Hepatocyte (in vitro differentiated cells): ENCODE data around the gene SLC22A23. TPM values are rescaled to one million over a fixed set of nuclear protein-coding genes. Genes with fewer than 3 reads are reported as not detected.
A peak's percentile ranks its signal among the peaks of the same experiment; 100 is the strongest.

Experiments used
- DNase-seq: peaks from one replicate; pipeline ENCODE4 v3.0.0-alpha.2; 2016; ENCODE audit warnings: low spot score
- H2AFZ ChIP-seq: fragments of 200-600 bp; sonication (generic); 2 replicates; pipeline ENCODE4 v1.6.0; 2016; ENCODE audit warnings: antibody characterized with exemption, mild to moderate bottlenecking
- H3K27ac ChIP-seq: fragments of 200-600 bp; sonication (generic); 2 replicates; pipeline ENCODE4 v1.5.1; 2016; ENCODE audit warnings: mild to moderate bottlenecking
- H3K27me3 ChIP-seq: fragments of 200-600 bp; sonication (generic); 2 replicates; pipeline ENCODE4 v1.6.1; 2016
- H3K36me3 ChIP-seq: fragments of 200-600 bp; sonication (generic); replicated peaks from 2 replicates; pipeline ENCODE4 v1.5.1; 2016; ENCODE audit warnings: low read depth; ENCODE audit not compliant: insufficient read depth
- H3K4me1 ChIP-seq: fragments of 200-600 bp; sonication (generic); 2 replicates; pipeline ENCODE4 v1.5.1; 2016; ENCODE audit warnings: mild to moderate bottlenecking, moderate library complexity; ENCODE audit not compliant: insufficient read depth
- H3K4me2 ChIP-seq: fragments of 200-600 bp; sonication (generic); 2 replicates; pipeline ENCODE4 v1.6.0; 2016
- H3K4me3 ChIP-seq: fragments of 200-600 bp; sonication (generic); 2 replicates; pipeline ENCODE4 v1.5.1; 2016; ENCODE audit warnings: mild to moderate bottlenecking
- H3K79me2 ChIP-seq: fragments of 200-600 bp; sonication (generic); 2 replicates; pipeline ENCODE4 v1.6.0; 2017; ENCODE audit warnings: mild to moderate bottlenecking
- H3K9me2 ChIP-seq: fragments of 200-600 bp; sonication (generic); replicated peaks from 2 replicates; pipeline ENCODE4 v1.6.0; 2017; ENCODE audit warnings: mild to moderate bottlenecking; ENCODE audit not compliant: insufficient read depth
- H3K9me3 ChIP-seq: fragments of 200-600 bp; sonication (generic); 2 replicates; pipeline ENCODE4 v1.5.1; 2016; ENCODE audit warnings: low read depth, mild to moderate bottlenecking
- H4K20me1 ChIP-seq: fragments of 200-600 bp; sonication (generic); 2 replicates; pipeline ENCODE4 v1.6.0; 2016; ENCODE audit warnings: mild to moderate bottlenecking; ENCODE audit not compliant: insufficient read depth, poor library complexity, severe bottlenecking
- CTCF ChIP-seq: fragments of 200-600 bp; sonication (generic); IDR thresholded peaks from 2 replicates; pipeline ENCODE4 v1.5.1; 2016; ENCODE audit warnings: antibody characterized with exemption, mild to moderate bottlenecking; ENCODE audit not compliant: poor library complexity
- EZH2 ChIP-seq: fragments of 200-600 bp; sonication (generic); IDR thresholded peaks from 2 replicates; pipeline ENCODE4 v1.6.1; 2016; ENCODE audit warnings: antibody characterized with exemption, mild to moderate bottlenecking, borderline replicate concordance
- EZH2phosphoT487 ChIP-seq: fragments of 200-600 bp; sonication (generic); IDR thresholded peaks from one replicate; pipeline ENCODE4 v1.6.1; 2018; ENCODE audit warnings: antibody characterized with exemption, mild to moderate bottlenecking, low read depth, moderate library complexity; ENCODE audit not compliant: unreplicated experiment, severe bottlenecking
- WGBS: methylation state at CpG from one replicate; pipeline ENCODE4 v1.1.6; 2016; ENCODE audit warnings: low lambda C conversion rate; ENCODE audit errors: missing lambda C conversion rate; 5-methylcytosine and 5-hydroxymethylcytosine counted together
- polyA plus RNA-seq: library from polyadenylated mRNA; unstranded; fragments of >200 nt; fragmentation: Nextera tagmentation; extraction: Ambion mirVana; gene quantifications from 2 replicates; pipeline ENCODE4 v1.2.1, GENCODE V29; 2016
- total RNA-seq: library from RNA; depleted of rRNA; stranded (reverse); fragments of >200 nt; gene quantifications from 2 replicates; pipeline ENCODE4 v1.2.3, GENCODE V29; 2014

Gene SLC22A23
- total and polyA plus RNA-seq, 2 experiments from 2014 or later, result 14.3 to 14.8 TPM

- Histone ChIP-seq H3K36me3 (no peaks in the 10 kb centered on the region), H3K27me3 (no peaks in the 10 kb centered on the region), H3K4me2 (no peak overlapping the region), H4K20me1 (peaks cover 7% of the 10 kb centered on the region), H3K4me1 (peaks cover 3% of the 10 kb centered on the region), H3K4me3 (no peak overlapping the region), H3K27ac (no peak overlapping the region), H3K9me2 (no peaks in the 10 kb centered on the region), H3K79me2 (peaks cover 36% of the 10 kb centered on the region), H2AFZ (no peak overlapping the region), H3K9me3 (no peaks in the 10 kb centered on the region)
- no peak for DNase-seq
- no peak for TF ChIP-seq CTCF
- no peak for TF ChIP-seq EZH2phosphoT487
- TF ChIP-seq EZH2, result no peak
- WGBS, result 79% methylated on average over 4 of the region's 4 CpGs
Observed at GRCh38 chr6:3433005-3433404, 23.8 kb downstream of the SLC22A23 start.

DNA sequence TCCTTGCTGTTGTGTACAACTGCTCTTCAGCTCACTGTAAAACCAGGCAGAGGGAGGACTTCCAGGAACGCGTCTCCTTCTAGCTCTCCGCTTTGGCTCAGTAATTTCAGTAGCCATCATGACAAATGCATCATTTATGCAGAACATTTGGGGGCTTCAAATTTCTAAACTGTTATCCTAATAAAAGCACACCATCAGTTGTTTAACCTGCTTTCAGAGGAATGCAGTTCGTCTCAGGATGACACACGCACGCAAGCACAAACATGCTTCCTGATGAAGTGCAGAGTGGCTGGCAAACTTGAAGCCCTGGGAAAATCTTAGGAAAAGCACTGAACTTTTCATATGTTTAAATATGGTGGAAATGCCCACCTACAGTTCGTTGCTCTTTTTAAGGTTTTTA lies 24.4 kb downstream of the SLC22A23 start:
- H3K79me2 ChIP-seq, result peaks cover 40% of the 10 kb centered on the region
- WGBS, result 65% methylated on average over 7 of the region's 7 CpGs

DNA sequence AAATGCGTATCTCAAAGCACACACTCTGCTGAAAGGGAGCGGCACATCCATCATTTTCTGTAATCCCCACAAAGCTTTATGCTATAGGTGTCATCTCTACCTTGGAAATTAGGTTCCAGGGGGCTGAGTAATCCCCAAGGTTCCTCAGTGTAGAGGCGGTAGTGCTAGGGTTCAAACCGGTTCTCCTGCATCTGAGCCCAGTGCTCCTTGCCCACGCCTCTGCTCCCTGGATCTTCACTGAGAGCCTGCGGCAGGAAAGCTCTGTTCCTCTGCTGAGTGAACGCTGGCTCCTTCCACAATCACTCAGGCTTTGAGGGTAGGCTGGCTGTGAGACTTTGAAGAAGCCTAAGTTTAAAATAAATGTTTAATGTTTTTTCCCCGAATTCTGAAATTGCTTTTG lies 24.9 kb downstream of the SLC22A23 start:
- Histone ChIP-seq H3K9me2 (no peaks in the 10 kb centered on the region), H3K4me1 (no peaks in the 10 kb centered on the region), H3K27me3 (no peaks in the 10 kb centered on the region), H4K20me1 (peaks cover 7% of the 10 kb centered on the region), H3K4me3 (no peak overlapping the region), H3K79me2 (peaks cover 36% of the 10 kb centered on the region), H3K9me3 (no peaks in the 10 kb centered on the region), H3K4me2 (peak overlapping the region; percentile 5), H2AFZ (no peak overlapping the region), H3K27ac (no peak overlapping the region), H3K36me3 (no peaks in the 10 kb centered on the region)
- no peak for DNase-seq
- 72% methylated on average over 8 of the region's 8 CpGs for WGBS
- TF ChIP-seq EZH2 (no peak), CTCF (no peak), EZH2phosphoT487 (no peak)

More for the DNA sequence above, 24.4 kb downstream of the SLC22A23 start:
- Histone ChIP-seq H3K27ac (no peak overlapping the region), H3K9me2 (no peaks in the 10 kb centered on the region), H3K27me3 (no peaks in the 10 kb centered on the region), H3K4me2 (peak overlapping the region; percentile 5), H3K9me3 (no peaks in the 10 kb centered on the region), H3K36me3 (no peaks in the 10 kb centered on the region), H3K4me3 (no peak overlapping the region), H4K20me1 (peaks cover 7% of the 10 kb centered on the region), H2AFZ (no peak overlapping the region), H3K4me1 (no peaks in the 10 kb centered on the region)
- no peak for DNase-seq
- TF ChIP-seq CTCF (no peak), EZH2phosphoT487 (no peak), EZH2 (no peak)

DNA sequence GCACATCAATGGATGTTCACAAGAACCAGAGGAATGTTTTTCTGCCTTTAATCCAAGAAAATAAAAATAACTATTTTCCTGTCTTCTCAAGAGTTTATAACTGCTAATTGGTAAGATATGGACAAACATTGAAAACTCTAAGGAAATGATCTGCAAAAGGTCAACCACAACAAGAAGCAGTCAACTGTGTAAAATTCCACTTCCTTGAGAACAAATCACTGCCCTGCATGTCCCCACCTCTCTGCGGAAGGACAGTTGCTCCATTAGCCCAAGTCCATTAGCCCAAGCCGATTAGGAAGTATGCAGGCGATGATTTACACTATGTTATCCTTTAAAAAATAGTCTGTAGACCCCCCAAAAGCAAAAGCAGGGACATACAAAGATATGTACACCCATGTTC lies 27.6 kb downstream of the SLC22A23 start:
- Histone ChIP-seq H2AFZ (no peak overlapping the region), H3K4me3 (no peak overlapping the region), H3K4me1 (no peaks in the 10 kb centered on the region), H3K27ac (no peak overlapping the region), H3K9me2 (no peaks in the 10 kb centered on the region), H4K20me1 (peaks cover 7% of the 10 kb centered on the region), H3K4me2 (no peak overlapping the region), H3K9me3 (no peaks in the 10 kb centered on the region), H3K36me3 (no peaks in the 10 kb centered on the region), H3K79me2 (peaks cover 33% of the 10 kb centered on the region), H3K27me3 (no peaks in the 10 kb centered on the region)
- no peak for TF ChIP-seq CTCF
- TF ChIP-seq EZH2phosphoT487, result no peak
- no peak for TF ChIP-seq EZH2
- no peak for DNase-seq
- 91% methylated on average over 3 of the region's 3 CpGs for whole genome bisulfite sequencing
